ENCODE data around the gene HTRA3.

Gene HTRA3

GRCh38 chr4:8294036-8294435 is 24.5 kb downstream of the HTRA3 start:
- H3K36me3 ChIP-seq (ENCODE audit: insufficient read depth, low read length): no peaks in the 10 kb centered on the region
- H3K4me3 ChIP-seq: no peak overlapping the region
- TF ChIP-seq EZH2 (IDR thresholded peaks at IDR 0.05): no peak
- TF ChIP-seq POLR2AphosphoS5 (IDR thresholded peaks at IDR 0.05; ENCODE audit: borderline replicate concordance, low read depth, low read length): no peak
- no peak for TF ChIP-seq FOXP2 (optimal IDR thresholded peaks at IDR 0.05; ENCODE audit: control extremely low read depth, extremely low read length, insufficient read depth)
- no peaks in the 10 kb centered on the region for H3K9me3 ChIP-seq (ENCODE audit: low read depth, low read length)
- H3K27ac ChIP-seq: no peak overlapping the region
- no peak overlapping the region for H3K9ac ChIP-seq (ENCODE audit: insufficient read length)
- DNase-seq (ENCODE audit: low read depth, low spot score): no peak

GRCh38 chr4:8294775-8295174 is 25.2 kb downstream of the HTRA3 start:
- no peak for DNase-seq (ENCODE audit: low read depth, low spot score)
- TF ChIP-seq POLR2AphosphoS5 (IDR thresholded peaks at IDR 0.05; ENCODE audit: borderline replicate concordance, low read depth, low read length): no peak
- no peak for TF ChIP-seq EZH2 (IDR thresholded peaks at IDR 0.05)
- TF ChIP-seq FOXP2 (optimal IDR thresholded peaks at IDR 0.05; ENCODE audit: control extremely low read depth, extremely low read length, insufficient read depth): no peak
- Histone ChIP-seq H3K27ac (no peak overlapping the region), H3K9ac (ENCODE audit: insufficient read length) (no peak overlapping the region), H3K36me3 (ENCODE audit: insufficient read depth, low read length) (no peaks in the 10 kb centered on the region), H3K9me3 (ENCODE audit: low read depth, low read length) (no peaks in the 10 kb centered on the region), H3K4me3 (no peak overlapping the region)

- Histone ChIP-seq H3K9ac (ENCODE audit: insufficient read length) (no peak overlapping the region), H3K4me3 (no peak overlapping the region), H3K27ac (no peak overlapping the region), H3K36me3 (ENCODE audit: insufficient read depth, low read length) (no peaks in the 10 kb centered on the region), H3K9me3 (ENCODE audit: low read depth, low read length) (no peaks in the 10 kb centered on the region)
- DNase-seq (ENCODE audit: low read depth, low spot score): no peak
- TF ChIP-seq POLR2AphosphoS5 (IDR thresholded peaks at IDR 0.05; ENCODE audit: borderline replicate concordance, low read depth, low read length) (no peak), FOXP2 (optimal IDR thresholded peaks at IDR 0.05; ENCODE audit: control extremely low read depth, extremely low read length, insufficient read depth) (no peak), EZH2 (IDR thresholded peaks at IDR 0.05) (no peak)
Observed at GRCh38 chr4:8295471-8295870, 25.9 kb downstream of the HTRA3 start.

- TF ChIP-seq FOXP2 (optimal IDR thresholded peaks at IDR 0.05; ENCODE audit: control extremely low read depth, extremely low read length, insufficient read depth): no peak
- no peak for TF ChIP-seq EZH2 (IDR thresholded peaks at IDR 0.05)
- TF ChIP-seq POLR2AphosphoS5 (IDR thresholded peaks at IDR 0.05; ENCODE audit: borderline replicate concordance, low read depth, low read length): no peak
- DNase-seq (ENCODE audit: low read depth, low spot score): no peak
- no peak overlapping the region for H3K27ac ChIP-seq
- no peaks in the 10 kb centered on the region for H3K9me3 ChIP-seq (ENCODE audit: low read depth, low read length)
- H3K9ac ChIP-seq (ENCODE audit: insufficient read length): no peak overlapping the region
- no peaks in the 10 kb centered on the region for H3K36me3 ChIP-seq (ENCODE audit: insufficient read depth, low read length)
- no peak overlapping the region for H3K4me3 ChIP-seq
Observed at GRCh38 chr4:8296491-8296890, 26.9 kb downstream of the HTRA3 start.

GRCh38 chr4:8297141-8297601 is 27.6 kb downstream of the HTRA3 start:
- Histone ChIP-seq H3K27ac (no peak overlapping the region), H3K36me3 (ENCODE audit: insufficient read depth, low read length) (no peaks in the 10 kb centered on the region), H3K9me3 (ENCODE audit: low read depth, low read length) (no peaks in the 10 kb centered on the region), H3K9ac (ENCODE audit: insufficient read length) (no peak overlapping the region), H3K4me3 (no peak overlapping the region)
- DNase-seq (ENCODE audit: low read depth, low spot score): no peak
- TF ChIP-seq FOXP2 (optimal IDR thresholded peaks at IDR 0.05; ENCODE audit: control extremely low read depth, extremely low read length, insufficient read depth): no peak
- TF ChIP-seq EZH2 (IDR thresholded peaks at IDR 0.05): no peak
- no peak for TF ChIP-seq POLR2AphosphoS5 (IDR thresholded peaks at IDR 0.05; ENCODE audit: borderline replicate concordance, low read depth, low read length)

GRCh38 chr4:8297691-8298485 is 28.3 kb downstream of the HTRA3 start:
- no peaks in the 10 kb centered on the region for H3K9me3 ChIP-seq (ENCODE audit: low read depth, low read length)
- no peak overlapping the region for H3K4me3 ChIP-seq
- TF ChIP-seq EZH2 (IDR thresholded peaks at IDR 0.05): no peak
- TF ChIP-seq FOXP2 (optimal IDR thresholded peaks at IDR 0.05; ENCODE audit: control extremely low read depth, extremely low read length, insufficient read depth): no peak
- TF ChIP-seq POLR2AphosphoS5 (IDR thresholded peaks at IDR 0.05; ENCODE audit: borderline replicate concordance, low read depth, low read length): no peak
- H3K36me3 ChIP-seq (ENCODE audit: insufficient read depth, low read length): no peaks in the 10 kb centered on the region
- DNase-seq (ENCODE audit: low read depth, low spot score): no peak
- H3K27ac ChIP-seq: no peak overlapping the region
- H3K9ac ChIP-seq (ENCODE audit: insufficient read length): no peak overlapping the region

- no peaks in the 10 kb centered on the region for H3K9me3 ChIP-seq (ENCODE audit: low read depth, low read length)
- H3K4me3 ChIP-seq: no peak overlapping the region
- TF ChIP-seq FOXP2 (optimal IDR thresholded peaks at IDR 0.05; ENCODE audit: control extremely low read depth, extremely low read length, insufficient read depth) (no peak), EZH2 (IDR thresholded peaks at IDR 0.05) (no peak), POLR2AphosphoS5 (IDR thresholded peaks at IDR 0.05; ENCODE audit: borderline replicate concordance, low read depth, low read length) (no peak)
- no peaks in the 10 kb centered on the region for H3K36me3 ChIP-seq (ENCODE audit: insufficient read depth, low read length)
- no peak for DNase-seq (ENCODE audit: low read depth, low spot score)
- no peak overlapping the region for H3K9ac ChIP-seq (ENCODE audit: insufficient read length)
- H3K27ac ChIP-seq: no peak overlapping the region
Observed at GRCh38 chr4:8300832-8301231, 31.3 kb downstream of the HTRA3 start.

- TF ChIP-seq FOXP2 (optimal IDR thresholded peaks at IDR 0.05; ENCODE audit: control extremely low read depth, extremely low read length, insufficient read depth): no peak
- TF ChIP-seq POLR2AphosphoS5 (IDR thresholded peaks at IDR 0.05; ENCODE audit: borderline replicate concordance, low read depth, low read length): no peak
- TF ChIP-seq EZH2 (IDR thresholded peaks at IDR 0.05): no peak
- Histone ChIP-seq H3K9me3 (ENCODE audit: low read depth, low read length) (no peaks in the 10 kb centered on the region), H3K27ac (no peak overlapping the region), H3K9ac (ENCODE audit: insufficient read length) (no peak overlapping the region), H3K36me3 (ENCODE audit: insufficient read depth, low read length) (no peaks in the 10 kb centered on the region), H3K4me3 (no peak overlapping the region)
- DNase-seq (ENCODE audit: low read depth, low spot score): no peak
Observed at GRCh38 chr4:8301851-8302730, 32.5 kb downstream of the HTRA3 start.
